ENCODE data around the gene NOB1. TPM values are rescaled to one million over a fixed set of nuclear protein-coding genes. Genes with fewer than 3 reads are reported as not detected.
A peak's percentile ranks its signal among the peaks of the same experiment; 100 is the strongest.

The NOB1 gene
- total and polyA plus RNA-seq, 8 donors, result 4.9 to 76.4 (median 52.7) TPM

- intact Hi-C loops (cut with DNase I; ENCODE audit: low total_unique reads), result no loop called here
These were observed 62.5 kb downstream of the NOB1 start for GRCh38 chr16:69691980-69692911.

More at GRCh38 chr16:69691980-69692911, 62.5 kb downstream of the NOB1 start:
- peak overlapping the region in 1 of 5 donors; percentile 17 for H3K27ac ChIP-seq
- H3K4me3 ChIP-seq, result no peak overlapping the region
- TF ChIP-seq POLR2AphosphoS5 (IDR thresholded peaks at IDR 0.05) (no peak), POLR2A (IDR thresholded peaks at IDR 0.05) (no peak), EP300 (IDR thresholded peaks at IDR 0.05) (no peak)
- TF ChIP-seq, protein P1, sequence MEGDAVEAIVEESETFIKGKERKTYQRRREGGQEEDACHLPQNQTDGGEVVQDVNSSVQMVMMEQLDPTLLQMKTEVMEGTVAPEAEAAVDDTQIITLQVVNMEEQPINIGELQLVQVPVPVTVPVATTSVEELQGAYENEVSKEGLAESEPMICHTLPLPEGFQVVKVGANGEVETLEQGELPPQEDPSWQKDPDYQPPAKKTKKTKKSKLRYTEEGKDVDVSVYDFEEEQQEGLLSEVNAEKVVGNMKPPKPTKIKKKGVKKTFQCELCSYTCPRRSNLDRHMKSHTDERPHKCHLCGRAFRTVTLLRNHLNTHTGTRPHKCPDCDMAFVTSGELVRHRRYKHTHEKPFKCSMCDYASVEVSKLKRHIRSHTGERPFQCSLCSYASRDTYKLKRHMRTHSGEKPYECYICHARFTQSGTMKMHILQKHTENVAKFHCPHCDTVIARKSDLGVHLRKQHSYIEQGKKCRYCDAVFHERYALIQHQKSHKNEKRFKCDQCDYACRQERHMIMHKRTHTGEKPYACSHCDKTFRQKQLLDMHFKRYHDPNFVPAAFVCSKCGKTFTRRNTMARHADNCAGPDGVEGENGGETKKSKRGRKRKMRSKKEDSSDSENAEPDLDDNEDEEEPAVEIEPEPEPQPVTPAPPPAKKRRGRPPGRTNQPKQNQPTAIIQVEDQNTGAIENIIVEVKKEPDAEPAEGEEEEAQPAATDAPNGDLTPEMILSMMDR (IDR thresholded peaks at IDR 0.05), result no peak
- H3K27me3 ChIP-seq, result no peaks in the 10 kb centered on the region
- H3K36me3 ChIP-seq, result peaks cover 40 to 87% (median 82%) of the 10 kb centered on the region in 4 donors
- no peak for DNase-seq
- H3K9me3 ChIP-seq, result no peaks in the 10 kb centered on the region
- 80 to 90% (median 84%) methylated on average over 4 of the region's 4 CpGs for WGBS, 5 donors
- no peaks in the 10 kb centered on the region for H3K4me1 ChIP-seq

Small RNAs within 50 kb of the gene (small RNA-seq; reads per million reads assigned to genes)
- 0 reads per million in 4 donors for gene RF00091

Other genes with a start within 250 kb of the NOB1 start
- gene NFAT5, start 189.0 kb downstream of the NOB1 start, total RNA-seq, result 10 to 100 TPM in 4 of 5 donors, 1 to 10 TPM in 1; 9.0 to 57.2 (median 41.0) TPM
- 1 to 10 TPM; 1.2 to 2.2 (median 1.8) TPM for gene NFAT5, start 189.0 kb downstream of the NOB1 start, polyA plus RNA-seq
- 100 to 1,000 TPM in 3 of 5 donors, 10 to 100 TPM in 2; 58.8 to 460 (median 137) TPM for gene NQO1, start 28.4 kb downstream of the NOB1 start, total RNA-seq
- gene NQO1, start 28.4 kb downstream of the NOB1 start, polyA plus RNA-seq, result 1,000 to 10,000 TPM in 1 of 3 donors, 100 to 1,000 TPM in 1, 10 to 100 TPM in 1; 97.8 to 1,232 (median 310) TPM
- gene WWP2, start 7.4 kb upstream of the NOB1 start, total RNA-seq, result 100 to 1,000 TPM in 1 of 5 donors, 10 to 100 TPM in 4; 34.4 to 442 (median 62.5) TPM
- gene WWP2, start 7.4 kb upstream of the NOB1 start, polyA plus RNA-seq, result 10 to 100 TPM; 16.0 to 28.9 (median 20.5) TPM
- 1 to 10 TPM in 4 of 5 donors, not detected in 1; 1.3 to 3.6 (median 2.5) TPM for gene CLEC18A, start 196.4 kb upstream of the NOB1 start, total RNA-seq
- gene CLEC18A, start 196.4 kb upstream of the NOB1 start, polyA plus RNA-seq, result under 1 TPM; 0.31 to 0.98 (median 0.44) TPM